GM21619 (cell line): ENCODE measurements around the gene SELENBP1.
"Not testable (repeated sequence)": the region's sequence is repeated elsewhere in the genome, so short reads cannot be mapped to it uniquely, and the experiment has no call there.

Experiments used
- ATAC-seq: cut with Tn5 transposase; IDR thresholded peaks from one replicate; pipeline ENCODE4 v1.9.1; 2021; ENCODE audit not compliant: unreplicated experiment

SELENBP1 gene

DNA sequence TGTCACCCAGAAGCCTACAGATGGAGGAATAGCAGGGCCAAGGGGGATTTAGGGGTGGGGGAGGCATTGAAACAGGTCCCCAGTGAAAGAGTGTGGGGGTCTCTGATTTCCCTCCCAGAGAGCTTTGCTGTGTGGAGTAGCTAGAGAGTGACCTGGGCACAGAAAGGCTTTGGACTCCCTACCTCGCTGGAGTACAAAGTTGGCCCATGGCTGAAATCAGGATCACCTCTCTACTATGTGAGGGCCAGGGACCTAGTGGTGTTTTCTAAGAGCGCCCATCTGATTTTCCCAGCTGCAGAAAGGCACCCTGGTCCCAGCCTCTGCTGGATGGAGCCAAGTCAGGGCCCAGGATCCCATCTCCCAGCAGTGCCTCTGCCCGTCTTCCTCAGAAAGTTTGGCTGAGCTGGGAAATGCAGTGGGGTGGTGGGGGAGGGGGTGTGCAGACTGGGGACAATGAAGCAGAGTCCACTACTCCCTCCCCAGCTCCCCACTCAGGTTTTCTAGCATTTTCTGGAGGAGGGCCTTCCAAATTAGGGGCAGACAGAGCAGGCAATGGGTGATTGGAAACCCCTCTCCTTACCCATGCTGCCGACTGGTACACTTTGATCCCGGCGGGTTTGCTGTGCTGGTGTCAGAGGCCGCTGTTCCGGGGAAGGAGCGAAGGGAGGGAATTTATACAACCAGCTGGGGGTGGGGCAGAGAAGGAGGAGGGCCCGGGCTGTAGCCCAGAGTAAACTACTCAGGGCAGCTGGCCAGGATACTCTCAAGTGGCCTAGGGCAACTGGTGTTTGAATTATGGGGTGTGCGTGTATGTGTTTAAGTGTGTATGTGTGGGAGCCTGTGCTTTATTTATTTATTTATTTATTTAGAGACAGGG is at the start of gene SELENBP1:
Gene SELENBP1 (minus strand): TSS at position 648 of the 877 bp plus-strand sequence. CDS start 64 bp downstream, at position 584.
- no peak for ATAC-seq

DNA sequence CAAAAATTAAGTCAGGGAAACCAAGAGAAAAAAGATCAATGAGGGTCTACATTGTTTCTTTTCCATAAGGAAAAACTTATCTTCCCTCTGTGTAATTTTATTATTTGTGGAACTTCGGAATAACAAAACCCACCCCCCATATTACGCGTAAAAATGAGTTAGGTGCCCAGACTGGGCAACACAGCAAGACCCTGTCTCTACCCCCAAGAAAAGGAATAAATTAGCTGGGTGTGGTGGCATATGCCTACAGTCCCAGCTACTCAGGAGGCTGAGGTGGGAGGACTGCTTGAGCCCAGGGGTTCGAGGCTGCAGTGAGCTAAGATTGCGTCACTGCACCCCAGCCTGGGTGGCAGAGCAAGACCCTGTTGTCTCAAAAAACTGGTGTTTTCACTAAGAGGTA is 47.3 kb upstream of the SELENBP1 start:
- ATAC-seq, result no peak

DNA sequence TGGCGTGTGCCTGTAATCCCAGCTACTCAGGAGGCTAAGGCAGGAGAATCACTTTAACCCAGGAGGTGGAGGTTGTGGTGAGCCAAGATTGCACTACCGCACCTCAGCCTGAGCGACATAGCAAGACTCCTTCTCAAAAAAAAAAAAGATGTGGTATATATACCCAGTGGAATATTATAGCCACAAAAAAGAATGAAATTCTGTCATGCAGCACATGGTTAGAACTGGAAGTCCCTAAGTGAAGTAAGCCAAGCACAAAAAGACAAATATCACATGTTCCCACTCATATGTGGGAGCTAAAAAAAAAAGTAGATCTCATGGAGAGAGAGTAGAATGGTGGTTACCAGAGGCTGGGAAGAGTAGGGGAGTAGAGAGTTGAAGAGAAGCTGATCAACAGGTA is 45.6 kb upstream of the SELENBP1 start:
- ATAC-seq, result no peak

DNA sequence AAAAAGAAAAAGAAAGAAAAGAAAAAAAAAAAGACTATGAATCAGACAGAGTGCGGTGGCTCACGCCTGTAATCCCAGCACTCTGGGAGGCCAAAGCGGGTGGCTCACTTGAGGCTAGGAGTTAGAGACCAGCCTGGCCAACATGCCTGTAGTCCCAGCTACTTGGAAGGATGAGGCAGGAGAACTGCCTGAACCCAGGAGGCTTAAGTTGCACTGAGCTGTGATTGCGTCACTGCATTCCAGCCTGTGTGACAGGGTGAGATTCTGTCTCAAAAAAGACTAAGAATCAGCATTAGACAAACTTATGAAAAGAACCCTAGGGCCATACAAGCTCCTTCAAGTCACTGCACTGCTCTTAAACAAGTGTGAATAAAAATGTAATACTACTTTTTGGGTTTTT is 43.7 kb upstream of the SELENBP1 start:
- ATAC-seq, result no peak

DNA sequence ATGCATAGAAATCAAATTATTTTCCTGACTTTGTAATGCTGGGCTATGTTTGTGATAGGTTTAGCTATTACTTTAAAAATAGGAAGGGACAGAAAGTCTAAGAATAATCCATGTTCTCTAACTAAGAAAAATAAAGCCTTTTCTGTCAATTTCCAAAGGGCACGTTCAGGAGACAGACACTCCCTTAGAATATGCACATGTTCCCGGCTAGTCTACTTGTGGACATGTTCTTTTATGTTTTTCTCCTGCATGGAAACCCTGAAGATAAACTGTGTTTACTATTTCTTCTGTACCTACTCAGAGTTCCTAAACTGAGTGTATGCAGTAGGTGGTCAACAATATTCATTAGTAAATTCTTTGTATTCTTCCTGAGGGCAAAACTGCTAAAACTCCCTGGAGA is 39.4 kb upstream of the SELENBP1 start:
- no peak for ATAC-seq

DNA sequence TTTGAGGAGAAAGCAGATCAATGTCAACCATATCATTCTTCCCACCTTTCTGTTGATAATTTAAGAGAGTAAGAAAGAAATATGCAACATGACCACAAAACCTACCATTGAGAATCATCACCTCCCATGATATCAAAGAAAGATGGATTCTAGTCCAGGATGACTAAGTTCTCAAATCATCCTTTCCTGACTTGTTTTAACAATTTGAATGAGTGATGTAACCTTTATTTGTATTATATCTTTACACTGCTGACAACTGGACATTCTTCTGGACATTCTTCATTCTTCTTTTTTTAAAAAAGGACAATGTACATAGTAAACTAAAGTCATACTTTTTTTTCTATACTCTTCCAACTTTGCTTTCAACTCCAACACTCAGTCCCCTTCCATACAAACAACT is 36.4 kb upstream of the SELENBP1 start:
- ATAC-seq, result no peak

DNA sequence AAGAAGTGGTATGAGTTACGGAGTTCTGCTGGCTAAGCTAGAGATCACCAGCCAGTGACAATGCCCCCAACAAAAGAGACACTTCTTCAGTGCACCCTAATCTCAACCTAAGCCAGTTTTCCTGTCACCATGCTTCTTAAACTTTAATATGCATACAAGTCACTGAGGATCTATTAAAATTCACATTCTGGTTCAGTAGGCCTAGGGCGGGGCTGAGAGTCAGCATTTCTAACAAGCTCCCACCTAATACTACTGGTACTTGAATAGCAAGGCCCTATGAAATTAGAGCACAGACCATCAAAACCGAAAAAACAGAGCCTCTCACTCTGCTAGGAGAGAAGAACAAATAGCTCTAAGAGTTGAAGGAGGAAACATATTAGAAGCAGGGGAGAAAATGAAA is 34.8 kb upstream of the SELENBP1 start:
- no peak for ATAC-seq

DNA sequence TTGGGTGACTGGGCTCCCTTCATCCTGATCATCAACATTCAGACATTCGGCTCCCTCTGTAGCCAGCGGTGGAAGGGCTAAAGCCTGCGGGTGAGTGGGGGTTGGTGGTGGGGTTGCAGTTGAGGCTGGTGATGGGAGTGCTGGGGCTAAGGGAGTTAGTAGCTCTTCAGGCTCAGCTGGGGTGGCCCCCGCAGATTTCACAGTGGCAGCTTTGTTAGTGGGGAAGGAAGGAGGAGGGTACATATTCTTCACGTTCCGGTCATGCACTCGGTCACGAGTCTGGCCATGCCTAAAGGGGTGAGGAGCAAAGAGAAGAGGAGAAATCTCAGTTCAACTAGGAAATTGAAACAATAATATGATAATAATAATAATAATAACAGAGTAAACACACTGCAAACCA is 33.7 kb upstream of the SELENBP1 start:
- no peak for ATAC-seq

DNA sequence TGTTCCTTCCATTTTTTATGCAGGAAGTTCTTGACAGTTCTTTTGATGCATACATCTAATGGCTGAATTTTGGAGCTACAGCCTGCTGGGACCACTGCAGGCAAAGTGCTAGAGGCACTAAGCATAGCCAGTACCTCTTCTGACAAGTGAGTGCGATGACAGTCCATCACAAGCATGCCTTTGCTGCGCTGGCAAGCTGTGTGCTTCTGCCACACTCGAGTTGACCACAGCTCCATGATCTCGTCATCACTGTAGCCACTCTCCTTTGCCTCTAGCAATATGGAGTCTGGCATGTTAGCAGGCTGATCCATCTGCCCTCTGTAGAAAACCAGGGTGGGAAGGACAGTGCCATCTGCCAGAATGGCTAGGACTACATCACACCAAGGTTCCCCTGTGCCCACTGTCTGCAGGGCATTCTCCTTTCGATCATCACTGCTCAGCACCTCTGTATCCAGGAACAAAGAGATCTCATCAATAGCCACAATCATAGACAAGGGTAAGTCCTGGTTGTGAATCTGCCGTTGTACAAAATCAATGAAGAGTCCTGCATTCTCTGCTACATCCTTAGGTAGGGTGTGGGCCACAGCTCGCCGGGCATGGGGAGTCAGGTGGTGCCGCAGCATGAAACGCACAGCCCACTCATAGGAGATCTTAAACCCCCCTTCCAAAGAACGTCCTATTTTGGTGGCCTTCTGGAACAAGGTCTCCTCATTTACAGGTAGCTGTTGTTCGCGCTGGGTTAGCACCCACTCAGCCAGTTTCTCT is 32.9 kb upstream of the SELENBP1 start:
- ATAC-seq, result no peak

DNA sequence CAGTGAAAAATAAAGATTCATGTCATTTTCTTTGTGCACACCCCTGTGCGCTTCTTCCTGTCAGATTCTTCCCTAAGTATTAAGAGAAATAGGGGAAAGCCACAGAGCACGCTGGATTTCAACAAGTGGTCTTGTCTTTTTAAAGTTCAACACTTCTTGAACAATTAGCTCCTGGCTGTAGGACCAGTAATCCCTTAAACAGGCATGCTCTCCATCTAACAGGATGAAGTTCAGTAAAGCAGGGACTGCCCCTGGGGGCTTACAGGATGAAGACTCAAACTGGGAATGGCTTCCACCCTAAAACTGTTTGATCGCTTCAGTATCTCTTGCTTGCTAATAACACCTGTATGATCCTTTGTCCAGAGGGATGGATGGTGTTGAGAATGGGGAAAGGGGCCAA is 31.1 kb upstream of the SELENBP1 start:
- no peak for ATAC-seq

DNA sequence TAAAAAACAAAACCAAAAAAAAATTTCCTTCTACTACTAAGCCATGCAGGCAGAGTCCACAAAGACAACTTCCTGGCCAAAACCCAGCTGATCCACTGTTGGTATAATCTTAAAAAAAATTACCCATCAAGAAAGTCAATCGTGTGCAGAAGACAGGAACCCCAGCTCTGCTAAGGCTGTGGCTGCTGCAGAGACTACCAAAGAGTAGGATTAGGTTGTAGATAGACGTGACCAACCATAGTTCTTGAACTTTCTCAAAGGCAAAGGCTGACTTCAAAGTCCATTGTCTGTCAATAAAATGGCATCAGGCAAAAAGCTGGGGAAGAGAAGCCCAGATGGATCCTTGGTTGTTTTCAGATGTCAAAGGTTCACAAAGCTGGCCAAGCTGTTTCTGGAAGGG is 30.3 kb upstream of the SELENBP1 start:
- no peak for ATAC-seq

DNA sequence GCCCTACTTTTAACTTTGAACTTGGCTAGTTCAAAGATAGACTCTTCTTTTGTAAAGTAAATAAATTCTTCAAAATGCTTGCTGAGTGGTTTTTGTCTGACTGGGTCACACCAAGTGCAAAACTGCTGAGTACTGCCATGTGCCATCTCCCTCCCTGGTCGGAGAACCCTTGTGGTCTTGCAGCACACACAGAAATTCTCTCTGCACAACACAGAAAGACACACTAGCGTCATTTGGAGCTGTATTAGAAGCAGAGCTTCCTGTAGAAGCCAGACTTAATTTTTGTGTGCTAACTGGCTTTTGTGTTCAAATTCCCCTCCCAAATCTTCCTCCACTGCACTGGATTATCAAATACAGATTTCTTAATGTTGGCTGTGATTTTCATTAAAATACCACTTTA is 29.4 kb upstream of the SELENBP1 start:
- ATAC-seq, result no peak

DNA sequence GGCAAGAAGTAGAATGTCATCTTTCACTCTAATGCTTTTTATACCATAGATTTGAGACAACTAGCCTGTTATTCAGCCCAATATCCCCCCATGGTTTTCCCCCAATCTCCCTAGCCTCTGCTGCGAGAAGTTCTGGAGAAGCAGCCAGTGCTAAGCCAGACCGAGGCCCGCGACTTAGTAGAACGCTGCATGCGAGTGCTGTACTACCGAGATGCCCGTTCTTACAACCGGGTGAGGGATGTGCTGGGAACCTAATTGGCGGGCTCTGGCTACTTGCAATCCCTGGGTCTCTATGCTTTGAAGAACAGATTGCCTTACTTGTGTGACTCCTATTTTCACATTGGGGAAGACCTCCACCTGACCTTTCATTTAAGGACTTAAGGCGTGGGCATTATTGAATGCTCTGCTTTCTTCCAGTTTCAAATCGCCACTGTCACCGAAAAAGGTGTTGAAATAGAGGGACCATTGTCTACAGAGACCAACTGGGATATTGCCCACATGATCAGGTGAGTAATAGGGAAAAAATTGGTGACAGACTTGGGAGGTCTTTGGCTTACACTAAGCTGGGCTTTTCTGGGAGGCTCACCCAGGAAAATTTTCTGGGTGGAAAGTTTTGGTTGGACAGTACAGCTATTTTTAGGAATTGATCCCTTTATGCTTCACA is 28.8 kb upstream of the SELENBP1 start:
- no peak for ATAC-seq

DNA sequence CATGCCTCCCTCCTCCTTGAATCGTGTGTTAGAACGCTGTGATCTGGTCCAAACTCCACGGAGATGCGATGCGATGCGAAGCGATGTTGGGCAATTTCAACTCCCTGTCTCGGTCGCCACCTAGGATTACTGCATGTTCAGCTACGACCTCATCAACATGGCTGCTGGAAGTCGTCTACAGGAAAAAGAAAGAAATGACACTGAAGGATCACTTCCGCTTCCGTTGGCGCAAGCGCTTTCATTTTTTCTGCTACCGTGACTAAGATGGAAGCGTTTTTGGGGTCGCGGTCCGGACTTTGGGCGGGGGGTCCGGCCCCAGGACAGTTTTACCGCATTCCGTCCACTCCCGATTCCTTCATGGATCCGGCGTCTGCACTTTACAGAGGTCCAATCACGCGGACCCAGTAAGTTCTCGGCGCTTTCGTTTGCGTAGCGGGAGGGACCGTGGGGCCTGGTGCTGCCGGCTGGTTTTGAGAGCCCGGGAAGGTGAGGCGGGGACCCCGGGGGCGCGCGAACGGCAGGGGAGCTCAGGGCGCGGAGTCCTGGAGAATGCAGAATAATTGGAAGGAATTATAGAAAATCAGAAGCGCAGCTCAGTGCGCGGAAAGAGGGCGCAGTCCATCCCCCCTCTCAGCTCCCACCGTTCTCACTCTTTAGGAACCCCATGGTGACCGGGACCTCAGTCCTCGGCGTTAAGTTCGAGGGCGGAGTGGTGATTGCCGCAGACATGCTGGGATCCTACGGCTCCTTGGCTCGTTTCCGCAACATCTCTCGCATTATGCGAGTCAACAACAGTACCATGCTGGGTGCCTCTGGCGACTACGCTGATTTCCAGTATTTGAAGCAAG is 27.0 kb upstream of the SELENBP1 start, which contains the start of gene PSMB4:
Gene PSMB4 (plus strand): TSS at position 250 of the 848 bp plus-strand sequence. CDS start 15 bp downstream, at position 265.
- peak; percentile 72 for ATAC-seq

DNA sequence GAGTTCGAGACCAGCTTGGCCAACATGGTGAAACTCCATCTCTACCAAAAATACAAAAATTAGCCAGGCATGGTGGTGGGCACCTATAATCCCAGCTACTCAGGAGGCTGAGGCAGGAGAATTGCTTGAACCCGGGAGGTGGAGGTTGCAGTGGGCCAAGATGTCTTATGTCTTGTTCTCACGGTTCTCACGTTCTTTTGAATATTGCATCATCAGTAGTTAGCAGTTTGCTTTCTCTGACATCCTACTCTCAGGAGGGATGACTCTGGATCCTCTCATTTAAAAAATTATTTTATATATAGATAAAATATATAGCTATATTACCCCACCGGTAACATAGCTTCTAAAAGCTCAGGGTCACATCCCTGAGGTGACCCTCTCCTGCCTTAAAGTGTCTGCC is 23.8 kb upstream of the SELENBP1 start:
- not testable (repeated sequence) for ATAC-seq

DNA sequence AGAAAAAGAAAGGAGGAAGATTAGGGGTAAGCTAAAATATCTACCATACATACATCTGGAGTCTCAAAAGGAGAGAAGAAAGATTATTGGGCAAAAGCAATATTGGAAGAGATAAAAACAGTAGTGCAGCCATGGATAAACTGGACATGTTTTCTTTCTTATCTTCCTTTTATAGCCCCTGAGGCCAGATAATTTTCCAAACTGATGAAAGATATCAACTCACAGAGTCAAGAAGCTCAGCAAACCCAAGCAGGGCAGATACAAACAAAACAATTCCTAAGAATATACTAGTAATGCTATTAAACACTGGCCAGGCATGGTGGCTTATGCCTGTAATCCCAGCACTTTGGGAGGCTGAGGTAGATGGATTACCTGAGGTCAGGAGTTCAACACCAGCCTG is 21.1 kb upstream of the SELENBP1 start:
- ATAC-seq, result no peak

DNA sequence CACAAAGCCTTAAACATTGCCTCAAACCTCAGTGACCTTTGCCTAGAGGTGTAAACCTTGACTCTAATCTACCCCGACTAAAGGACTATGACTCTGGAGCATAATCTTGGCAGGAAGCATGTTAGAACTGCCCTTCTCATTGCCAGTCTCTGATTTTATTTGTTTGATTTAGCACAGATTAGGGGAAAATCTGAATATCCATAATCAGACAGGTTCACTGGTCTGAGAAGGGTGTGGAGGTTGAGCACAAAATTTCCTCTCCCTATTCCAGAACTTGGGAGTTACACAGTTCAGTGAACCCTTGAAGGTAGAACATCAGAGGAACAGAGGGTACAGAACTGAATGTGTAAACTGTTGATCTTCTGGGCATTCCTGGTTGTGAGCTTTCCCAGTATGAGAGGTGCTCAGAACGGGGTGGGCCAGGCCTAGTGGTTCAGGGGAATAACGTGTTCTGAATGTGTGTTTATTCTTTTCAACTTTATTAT is 18.6 kb upstream of the SELENBP1 start:
- no peak for ATAC-seq

DNA sequence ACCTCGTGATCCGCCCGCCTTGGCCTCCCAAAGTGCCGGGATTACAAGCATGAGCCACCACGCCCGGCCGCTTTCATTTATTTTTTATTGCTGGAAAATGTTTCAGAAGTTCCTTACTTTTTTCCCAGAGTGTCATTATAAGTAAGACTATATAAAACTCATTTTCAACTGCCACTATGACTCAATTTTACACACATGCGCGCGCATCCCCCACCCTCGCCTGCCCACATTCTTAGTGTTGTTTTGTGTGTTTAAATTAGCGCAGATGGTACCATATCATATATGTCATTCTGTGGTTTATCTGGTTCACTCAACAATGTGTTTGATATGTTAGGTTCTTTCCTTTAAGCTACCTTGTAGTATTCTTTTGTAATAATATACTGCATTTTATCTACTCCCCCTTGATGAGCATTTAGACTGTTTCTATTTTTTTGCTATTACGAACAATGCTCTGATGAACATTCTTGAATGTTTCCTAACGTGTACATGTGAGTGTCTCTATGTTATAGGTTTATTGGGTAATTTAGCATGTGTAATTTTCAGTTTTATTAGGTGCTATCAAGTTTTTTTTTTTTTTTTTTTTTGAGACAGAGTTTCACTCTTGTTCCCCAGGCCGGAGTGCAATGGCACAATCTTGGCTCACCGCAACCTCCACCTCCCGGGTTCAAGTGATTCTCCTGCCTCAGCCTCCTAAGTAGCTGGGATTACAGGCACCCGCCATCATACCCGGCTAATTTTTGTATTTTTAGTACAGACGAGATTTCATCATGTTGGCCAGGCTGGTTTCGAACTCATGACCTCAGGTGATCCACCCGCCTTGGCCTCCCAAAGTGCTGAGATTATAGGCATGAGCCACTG is 17.9 kb upstream of the SELENBP1 start:
- not testable (repeated sequence) for ATAC-seq

DNA sequence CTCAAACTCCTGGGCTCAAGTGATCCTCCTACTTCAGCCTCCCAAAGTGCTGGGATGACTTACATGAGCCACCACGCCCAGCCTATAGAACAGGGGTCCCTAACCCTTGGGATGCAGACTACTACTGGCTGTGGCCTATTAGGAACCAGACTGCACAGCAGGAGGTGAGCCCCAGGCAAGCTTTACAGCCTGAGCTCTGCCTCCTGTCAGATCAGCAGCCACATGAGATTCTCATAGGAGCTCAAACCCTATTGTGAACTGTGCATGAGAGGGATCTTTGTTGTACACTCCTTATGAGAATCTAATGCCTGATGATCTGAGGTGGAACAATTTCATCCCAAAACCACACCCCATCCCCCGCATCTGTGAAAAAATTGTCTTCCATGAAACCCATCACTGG is 13.5 kb upstream of the SELENBP1 start:
- ATAC-seq, result no peak

DNA sequence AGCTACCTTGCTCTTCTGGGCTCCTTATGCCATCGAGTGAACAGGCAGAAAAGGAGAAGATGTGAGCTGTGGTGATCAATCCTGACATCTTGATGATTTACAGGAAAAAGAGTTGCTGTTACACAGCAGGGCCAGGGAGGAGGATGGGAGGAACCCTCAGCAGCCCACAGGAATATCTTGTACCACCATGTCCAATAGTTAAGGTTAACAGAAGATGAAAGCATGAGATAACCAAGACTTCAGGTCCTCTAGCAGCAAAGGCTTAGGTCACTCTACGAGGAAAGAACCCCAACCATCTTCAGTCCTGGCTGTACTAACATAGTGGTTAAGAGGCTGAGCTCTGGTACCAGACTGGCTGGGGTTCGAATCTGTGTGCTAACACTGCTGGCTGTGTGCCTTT is 12.1 kb upstream of the SELENBP1 start:
- ATAC-seq, result no peak
